Measurements from ENCODE around the gene SELENOM. TPM values are rescaled to one million over a fixed set of nuclear protein-coding genes. Genes with fewer than 3 reads are reported as not detected.

The SELENOM gene
- total and polyA plus RNA-seq, 5 experiments from 2014 or later: 74.9 to 142 (median 114) TPM

DNA sequence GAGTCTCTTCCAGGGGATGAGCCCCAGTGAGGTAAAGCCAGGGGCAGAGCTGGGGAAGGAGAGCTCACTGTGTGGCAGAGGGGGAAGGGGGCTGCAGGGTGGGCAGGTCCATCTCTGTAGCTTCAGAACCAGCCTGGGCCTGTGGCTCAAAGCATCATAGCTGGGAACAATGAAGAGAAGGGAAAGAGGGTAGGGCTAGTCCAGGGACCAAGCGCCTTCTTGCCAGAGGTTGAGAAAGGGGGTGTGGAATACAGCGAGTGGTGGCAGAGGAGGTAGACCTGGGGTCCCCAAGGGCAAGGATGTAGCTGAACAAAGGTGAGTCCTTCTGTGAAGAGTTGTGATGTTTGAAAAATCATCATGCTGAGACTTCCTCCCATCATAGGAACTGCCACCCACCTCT lies 34.2 kb upstream of the SELENOM start:
- H3K27ac Mint-ChIP-seq: peak overlapping the region in 2 of 10 donors; percentile 8 to 76

DNA sequence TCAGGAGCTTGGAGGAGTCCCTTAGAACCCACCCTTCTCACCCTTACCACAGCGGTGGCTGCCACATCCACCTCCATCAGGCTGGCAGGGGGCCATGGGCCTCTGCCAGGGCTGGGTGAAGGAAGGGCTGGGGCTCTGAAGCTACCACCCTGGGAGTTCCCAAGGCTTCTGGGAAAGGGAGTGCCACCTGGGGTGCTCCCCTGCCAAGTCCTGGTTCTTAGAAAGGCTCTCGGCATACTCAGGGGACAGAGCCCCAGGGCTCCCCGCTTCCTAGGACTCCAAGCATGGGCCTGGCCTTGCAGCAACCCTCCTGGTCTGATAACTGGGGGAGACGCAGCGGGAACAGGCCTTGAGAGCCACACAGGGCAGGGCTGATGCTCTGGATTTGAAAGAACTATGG lies 33.4 kb upstream of the SELENOM start:
- DNase-seq (no peak), ATAC-seq (no peak)
- no peaks in the 10 kb centered on the region for H3K4me1 Mint-ChIP-seq
- H3K4me3 Mint-ChIP-seq: no peak overlapping the region
- no peak overlapping the region for H3K27ac Mint-ChIP-seq
- H3K9me3 Mint-ChIP-seq: peaks cover 0 to 17% (median 0%) of the 10 kb centered on the region in 9 donors
- POLR2A ChIA-PET: no interaction called here
- peaks cover 0 to 9% (median 7%) of the 10 kb centered on the region in 5 donors for H3K27me3 Mint-ChIP-seq
- H3K36me3 Mint-ChIP-seq: peaks cover 0 to 8% (median 0%) of the 10 kb centered on the region in 3 donors

More for the DNA sequence above, 34.2 kb upstream of the SELENOM start:
- Mint-ChIP-seq H3K36me3 (peaks cover 0 to 8% (median 2%) of the 10 kb centered on the region in 3 donors), H3K4me3 (no peak overlapping the region), H3K27me3 (peaks cover 0 to 9% (median 7%) of the 10 kb centered on the region in 5 donors), H3K9me3 (peaks cover 0 to 20% (median 0%) of the 10 kb centered on the region in 9 donors), H3K4me1 (no peaks in the 10 kb centered on the region)
- ATAC-seq: no peak
- no peak for DNase-seq
- POLR2A ChIA-PET: no interaction called here

DNA sequence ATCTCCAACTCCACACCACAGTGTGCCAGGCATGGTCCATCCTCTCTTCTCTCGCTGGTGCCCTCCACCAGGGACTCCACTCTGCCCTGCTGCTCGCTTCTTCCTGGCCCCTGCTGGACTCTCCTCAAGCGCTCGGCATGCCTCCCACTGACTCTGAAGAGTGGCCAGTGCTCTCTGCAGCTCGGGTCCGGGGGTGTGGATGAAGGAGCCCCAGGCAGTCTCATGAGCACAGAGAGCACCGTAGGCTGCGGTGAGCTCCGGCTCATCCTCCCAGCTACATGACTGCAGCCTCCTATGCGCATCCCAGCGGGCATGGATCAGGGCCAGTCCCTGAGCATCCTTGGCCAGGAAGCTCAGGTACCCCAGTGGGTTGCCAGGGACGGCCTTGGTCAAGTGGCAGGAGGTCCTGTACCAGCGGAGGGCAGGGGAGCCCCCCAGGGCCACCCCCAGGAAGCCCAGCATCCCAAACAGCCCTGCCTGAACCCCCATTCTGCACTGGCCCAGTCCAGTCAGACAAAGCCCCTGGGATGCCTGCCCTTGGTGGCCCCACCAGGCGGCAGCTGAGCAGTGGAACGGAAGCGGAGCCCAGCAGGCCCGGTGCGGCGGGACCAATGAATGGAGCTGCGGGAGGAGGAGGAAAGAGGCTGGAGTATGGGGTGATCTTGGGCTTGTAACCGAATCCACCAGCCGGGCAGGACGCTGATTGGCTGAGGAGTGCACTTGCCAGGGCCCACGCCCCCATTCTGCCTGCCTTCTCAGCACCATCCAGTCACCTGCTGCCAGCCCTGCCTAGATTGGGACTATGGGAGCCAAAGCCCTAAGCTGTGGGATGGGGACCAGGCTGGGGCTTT lies 32.7 kb upstream of the SELENOM start, which contains the start of gene PLA2G3:
Gene PLA2G3, minus strand, starts transcription at position 643 of the 851 bp plus-strand sequence. Its CDS starts 154 bp downstream, at position 489.
- peaks cover 0 to 13% (median 0%) of the 10 kb centered on the region in 9 donors for H3K9me3 Mint-ChIP-seq
- H3K27ac Mint-ChIP-seq: peak within 1 kb of the TSS in 1 of 10 donors; percentile 76
- no peak for ATAC-seq
- no peaks in the 10 kb centered on the region for H3K4me1 Mint-ChIP-seq
- H3K36me3 Mint-ChIP-seq: peaks cover 0 to 5% (median 0%) of the 10 kb centered on the region in 3 donors
- peaks cover 0 to 9% (median 7%) of the 10 kb centered on the region in 5 donors for H3K27me3 Mint-ChIP-seq
- H3K4me3 Mint-ChIP-seq: no peak within 1 kb of the TSS
- DNase-seq: no peak
- POLR2A ChIA-PET: no interaction called here

DNA sequence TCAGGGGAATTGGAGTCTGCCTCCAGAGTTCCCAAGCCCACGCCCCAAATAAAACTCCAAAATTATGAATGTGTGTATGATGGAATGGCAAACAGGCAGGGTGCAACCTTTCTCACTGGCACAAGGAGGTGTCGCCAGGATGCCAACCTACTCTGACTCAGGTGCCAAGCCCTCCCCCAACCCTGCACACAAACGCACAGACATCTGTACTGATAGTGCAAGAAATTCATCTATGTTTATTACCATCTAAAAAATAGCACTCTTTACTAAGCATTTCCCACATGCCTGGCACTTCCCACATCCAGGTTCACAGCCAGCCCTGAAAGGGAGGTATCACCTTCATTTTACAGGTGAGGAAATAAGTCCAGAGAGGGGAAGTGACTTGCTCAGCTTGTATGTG lies 31.7 kb upstream of the SELENOM start:
- Mint-ChIP-seq H3K36me3 (no peaks in the 10 kb centered on the region), H3K9me3 (peaks cover 0 to 4% (median 0%) of the 10 kb centered on the region in 9 donors), H3K4me1 (no peaks in the 10 kb centered on the region), H3K27me3 (peaks cover 0 to 9% (median 7%) of the 10 kb centered on the region in 5 donors), H3K4me3 (no peak overlapping the region), H3K27ac (no peak overlapping the region)
- DNase-seq: no peak
- ATAC-seq: no peak
- POLR2A ChIA-PET: no interaction called here

DNA sequence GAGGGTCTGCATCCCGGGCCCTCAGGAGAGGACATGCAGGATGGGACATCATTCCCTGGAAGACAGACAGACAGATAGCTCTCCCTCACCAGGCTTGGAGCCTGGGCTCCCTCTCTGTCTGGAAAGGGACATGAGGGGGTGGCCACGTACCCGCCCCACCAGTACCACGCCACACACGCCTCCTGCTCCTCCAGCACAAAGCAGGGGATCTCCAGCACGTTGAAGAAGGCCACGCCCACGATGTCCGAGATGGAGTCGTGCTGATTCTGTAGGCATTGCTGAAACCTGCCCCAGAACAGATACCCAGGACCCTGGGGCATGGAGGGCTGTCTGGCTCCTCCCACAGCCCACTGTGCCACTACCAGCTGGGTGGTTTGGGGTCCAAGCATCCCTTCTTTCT lies 30.8 kb upstream of the SELENOM start:
- H3K4me1 Mint-ChIP-seq: no peaks in the 10 kb centered on the region
- H3K27ac Mint-ChIP-seq: no peak overlapping the region
- no peaks in the 10 kb centered on the region for H3K9me3 Mint-ChIP-seq
- DNase-seq (no peak), ATAC-seq (no peak)
- no peak overlapping the region for H3K4me3 Mint-ChIP-seq
- no peaks in the 10 kb centered on the region for H3K36me3 Mint-ChIP-seq
- POLR2A ChIA-PET: no interaction called here
- peaks cover 0 to 9% (median 7%) of the 10 kb centered on the region in 5 donors for H3K27me3 Mint-ChIP-seq

DNA sequence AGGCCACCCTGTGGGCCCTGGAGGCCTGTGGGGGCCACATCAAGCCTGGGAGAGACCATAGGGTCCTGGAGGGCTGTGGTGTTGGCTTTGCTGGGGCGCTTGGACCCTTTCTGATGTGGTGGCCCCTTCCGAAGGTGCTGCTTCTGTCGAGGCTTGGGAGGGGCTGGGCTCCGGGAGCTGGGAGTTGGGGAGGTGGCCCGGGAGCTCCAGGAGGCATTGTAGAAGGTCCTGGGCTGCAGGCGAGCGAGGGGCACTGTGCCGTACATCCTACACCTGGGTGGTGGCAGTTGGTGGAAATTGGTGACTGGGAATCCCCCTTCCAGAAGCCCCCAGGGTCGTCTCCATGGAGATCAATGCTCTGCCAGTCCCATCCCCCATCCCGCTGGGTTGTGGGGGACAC lies 30.4 kb upstream of the SELENOM start:
- Mint-ChIP-seq H3K36me3 (no peaks in the 10 kb centered on the region), H3K4me3 (no peak overlapping the region), H3K27me3 (peaks cover 0 to 9% (median 7%) of the 10 kb centered on the region in 5 donors), H3K27ac (no peak overlapping the region), H3K4me1 (no peaks in the 10 kb centered on the region), H3K9me3 (no peaks in the 10 kb centered on the region)
- POLR2A ChIA-PET: no interaction called here
- DNase-seq (no peak), ATAC-seq (no peak)

DNA sequence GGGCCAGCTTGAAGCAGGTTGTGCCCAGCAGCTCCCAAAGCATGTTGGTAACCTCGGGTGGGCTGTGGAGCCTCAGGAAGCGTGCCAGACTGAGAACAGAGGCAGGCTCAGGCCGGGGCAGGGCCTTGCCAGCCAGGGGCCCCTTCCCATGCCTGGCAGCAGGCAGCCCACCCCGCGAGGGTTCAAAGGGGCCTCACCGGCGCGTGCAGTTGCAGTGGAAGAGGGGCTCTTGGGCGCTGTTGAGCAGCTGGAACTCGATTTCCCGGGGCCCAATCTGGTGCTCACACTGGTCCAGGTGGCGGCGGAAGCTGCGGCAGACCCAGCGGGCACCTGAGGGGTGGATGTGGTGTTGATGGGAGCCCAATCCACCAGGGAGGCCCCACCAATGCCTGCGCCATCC lies 29.3 kb upstream of the SELENOM start:
- Mint-ChIP-seq H3K4me1 (no peaks in the 10 kb centered on the region), H3K36me3 (no peaks in the 10 kb centered on the region), H3K9me3 (no peaks in the 10 kb centered on the region), H3K4me3 (no peak overlapping the region), H3K27me3 (peaks cover 0 to 9% (median 7%) of the 10 kb centered on the region in 5 donors), H3K27ac (no peak overlapping the region)
- no peak for ATAC-seq
- POLR2A ChIA-PET: no interaction called here
- DNase-seq: no peak

DNA sequence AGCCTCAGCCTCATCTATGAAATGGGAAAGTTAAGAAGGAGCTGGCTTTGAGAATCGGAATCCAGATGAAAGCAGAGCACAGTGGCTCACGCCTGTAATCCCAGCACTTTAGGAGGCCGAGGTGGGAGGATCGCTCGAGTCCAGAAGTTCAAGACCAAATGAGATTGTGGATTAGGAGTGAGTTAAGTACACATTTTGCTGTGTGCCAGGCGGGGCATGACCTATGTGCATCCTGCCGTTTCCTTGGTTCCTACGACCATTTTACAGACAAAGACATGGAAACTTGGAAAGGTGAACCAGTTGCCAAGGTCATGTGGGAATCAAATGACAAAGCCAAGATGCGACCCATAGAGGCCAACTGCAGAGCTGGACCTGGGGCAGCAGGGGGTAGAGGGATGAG lies 28.8 kb upstream of the SELENOM start:
- no peaks in the 10 kb centered on the region for H3K9me3 Mint-ChIP-seq
- DNase-seq (no peak), ATAC-seq (no peak)
- H3K27me3 Mint-ChIP-seq: peaks cover 0 to 9% (median 7%) of the 10 kb centered on the region in 5 donors
- H3K4me3 Mint-ChIP-seq: no peak overlapping the region
- no peaks in the 10 kb centered on the region for H3K4me1 Mint-ChIP-seq
- no peak overlapping the region for H3K27ac Mint-ChIP-seq
- POLR2A ChIA-PET: no interaction called here
- H3K36me3 Mint-ChIP-seq: no peaks in the 10 kb centered on the region

DNA sequence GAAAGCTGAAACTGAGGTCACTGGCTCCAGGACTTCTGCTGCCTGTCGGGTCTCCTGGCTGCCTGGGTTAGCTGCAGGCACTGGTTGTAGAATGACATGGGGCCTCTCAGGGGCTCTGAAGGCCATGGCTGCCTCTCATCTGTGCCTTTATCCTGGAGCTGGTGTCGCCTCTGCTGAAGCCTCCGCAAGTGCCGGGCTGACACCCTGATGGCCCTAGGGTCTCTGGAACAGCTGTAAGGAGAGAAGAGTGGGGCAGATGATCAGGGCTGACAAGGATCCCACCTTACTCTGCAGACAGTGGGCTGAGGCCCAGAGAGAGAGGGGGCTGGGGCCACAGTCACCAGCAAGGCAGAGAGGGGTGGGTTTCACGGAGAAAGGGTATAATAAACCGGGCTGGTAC lies 28.3 kb upstream of the SELENOM start:
- Mint-ChIP-seq H3K27ac (no peak overlapping the region), H3K36me3 (no peaks in the 10 kb centered on the region), H3K4me3 (no peak overlapping the region), H3K4me1 (no peaks in the 10 kb centered on the region), H3K27me3 (peaks cover 0 to 9% (median 7%) of the 10 kb centered on the region in 5 donors), H3K9me3 (no peaks in the 10 kb centered on the region)
- no peak for ATAC-seq
- no peak for DNase-seq
- POLR2A ChIA-PET: interaction anchor here (0.6 kb wide), 1 partner anchor 490 kb away, joined by 4 read pairs; no protein-coding TSS in a partner anchor

DNA sequence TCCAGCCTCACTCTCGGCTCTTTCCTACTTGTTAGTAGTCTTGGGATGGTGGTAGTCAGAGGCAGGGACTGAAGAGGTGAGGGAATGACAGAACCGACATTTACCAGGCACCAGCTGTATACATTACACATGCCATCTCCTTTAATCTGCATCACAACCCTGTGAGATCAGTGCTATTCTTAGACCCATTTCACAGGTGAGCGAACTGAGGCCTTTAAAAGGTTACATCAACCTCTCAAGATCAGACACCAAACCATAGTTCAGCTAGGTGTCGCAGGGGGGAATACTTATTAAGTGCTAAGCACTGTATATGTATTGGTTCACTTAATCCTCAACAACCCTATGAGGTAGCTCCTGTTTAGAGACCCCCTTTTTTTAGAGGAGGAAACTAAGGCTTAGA lies 27.3 kb upstream of the SELENOM start:
- Mint-ChIP-seq H3K4me3 (no peak overlapping the region), H3K36me3 (no peaks in the 10 kb centered on the region), H3K4me1 (no peaks in the 10 kb centered on the region), H3K27ac (no peak overlapping the region), H3K9me3 (no peaks in the 10 kb centered on the region), H3K27me3 (peaks cover 0 to 6% (median 2%) of the 10 kb centered on the region in 5 donors)
- no peak for DNase-seq
- no peak for ATAC-seq
- POLR2A ChIA-PET: no interaction called here

DNA sequence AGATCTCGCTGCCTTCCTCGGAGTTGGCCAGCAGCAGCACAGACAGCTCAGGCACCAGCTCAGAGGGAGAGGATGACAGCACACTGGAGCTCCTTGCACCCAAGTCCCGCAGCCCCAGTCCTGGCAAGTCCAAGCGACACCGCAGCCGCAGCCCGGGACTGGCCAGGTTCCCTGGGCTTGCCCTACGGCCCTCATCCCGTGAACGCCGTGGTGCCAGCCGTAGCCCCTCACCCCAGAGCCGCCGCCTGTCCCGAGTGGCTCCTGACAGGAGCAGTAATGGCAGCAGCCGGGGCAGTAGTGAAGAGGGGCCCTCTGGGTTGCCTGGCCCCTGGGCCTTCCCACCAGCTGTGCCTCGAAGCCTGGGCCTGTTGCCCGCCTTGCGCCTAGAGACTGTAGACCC lies 26.5 kb upstream of the SELENOM start:
- no peak overlapping the region for H3K4me3 Mint-ChIP-seq
- H3K27ac Mint-ChIP-seq: no peak overlapping the region
- POLR2A ChIA-PET: no interaction called here
- no peaks in the 10 kb centered on the region for H3K36me3 Mint-ChIP-seq
- no peak for DNase-seq
- H3K4me1 Mint-ChIP-seq: no peaks in the 10 kb centered on the region
- peaks cover 0 to 3% (median 0%) of the 10 kb centered on the region in 5 donors for H3K27me3 Mint-ChIP-seq
- ATAC-seq: no peak
- no peaks in the 10 kb centered on the region for H3K9me3 Mint-ChIP-seq

DNA sequence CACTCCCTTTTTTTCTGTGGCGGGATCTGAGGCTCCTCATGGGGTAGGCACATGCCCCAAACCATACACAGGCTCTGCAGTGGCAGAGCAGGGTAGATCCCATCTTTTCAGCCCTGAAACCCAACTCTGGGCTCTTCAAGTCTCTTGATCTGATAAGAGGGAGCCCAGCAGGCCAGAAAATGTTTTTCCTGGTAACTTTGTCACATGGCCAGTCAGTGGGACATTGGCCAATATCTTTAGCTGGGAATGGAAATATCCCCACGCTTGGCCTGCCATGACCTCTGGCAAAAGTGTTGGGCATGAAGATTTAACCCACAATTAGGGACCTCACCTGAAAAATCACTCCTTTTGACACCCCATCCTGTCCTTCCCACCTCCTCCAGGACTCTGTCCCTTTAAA lies 23.5 kb upstream of the SELENOM start:
- ATAC-seq (no peak), DNase-seq (no peak)
- Mint-ChIP-seq H3K4me1 (peaks cover 0 to 4% (median 0%) of the 10 kb centered on the region in 4 donors), H3K9me3 (no peaks in the 10 kb centered on the region), H3K27me3 (peaks cover 0 to 9% (median 0%) of the 10 kb centered on the region in 5 donors), H3K4me3 (no peak overlapping the region), H3K36me3 (no peaks in the 10 kb centered on the region), H3K27ac (no peak overlapping the region)
- POLR2A ChIA-PET: no interaction called here

DNA sequence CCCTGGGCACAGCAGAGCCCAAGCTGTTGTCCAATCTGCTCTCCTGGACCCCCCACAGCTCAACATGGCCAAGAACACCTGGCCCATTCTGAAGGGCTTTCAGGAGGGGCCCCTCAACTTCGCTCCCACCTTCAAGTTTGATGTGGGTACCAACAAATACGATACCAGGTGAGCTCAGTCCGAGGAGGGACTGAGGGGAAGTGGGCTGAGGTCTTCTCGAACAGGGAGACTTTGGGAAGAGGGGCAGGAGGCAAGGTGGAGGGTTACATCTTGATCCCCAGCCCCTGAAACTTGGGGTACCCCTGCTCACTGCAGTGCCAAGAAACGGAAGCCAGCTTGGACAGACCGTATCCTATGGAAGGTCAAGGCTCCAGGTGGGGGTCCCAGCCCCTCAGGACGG lies 20.8 kb upstream of the SELENOM start:
- POLR2A ChIA-PET: interaction anchor here (0.9 kb wide), 1 partner anchor 144 kb away, joined by 3 read pairs; no protein-coding TSS in a partner anchor
- ATAC-seq (no peak), DNase-seq (peak in 1 of 10 donors; percentile 40)
- H3K9me3 Mint-ChIP-seq: no peaks in the 10 kb centered on the region
- peaks cover 0 to 9% (median 0%) of the 10 kb centered on the region in 5 donors for H3K27me3 Mint-ChIP-seq
- H3K36me3 Mint-ChIP-seq: no peaks in the 10 kb centered on the region
- H3K4me3 Mint-ChIP-seq: no peak overlapping the region
- H3K4me1 Mint-ChIP-seq: peaks cover 0 to 4% (median 0%) of the 10 kb centered on the region in 4 donors
- H3K27ac Mint-ChIP-seq: no peak overlapping the region
